ENCODE data around the gene GKN2. TPM values are rescaled to one million over a fixed set of nuclear protein-coding genes. Genes with fewer than 3 reads are reported as not detected.

The GKN2 gene
- total and polyA plus RNA-seq, 9 of the 15 experiments (the other 6 are each of a cell fraction or from before 2014, with no cell fraction given): not detected

DNA sequence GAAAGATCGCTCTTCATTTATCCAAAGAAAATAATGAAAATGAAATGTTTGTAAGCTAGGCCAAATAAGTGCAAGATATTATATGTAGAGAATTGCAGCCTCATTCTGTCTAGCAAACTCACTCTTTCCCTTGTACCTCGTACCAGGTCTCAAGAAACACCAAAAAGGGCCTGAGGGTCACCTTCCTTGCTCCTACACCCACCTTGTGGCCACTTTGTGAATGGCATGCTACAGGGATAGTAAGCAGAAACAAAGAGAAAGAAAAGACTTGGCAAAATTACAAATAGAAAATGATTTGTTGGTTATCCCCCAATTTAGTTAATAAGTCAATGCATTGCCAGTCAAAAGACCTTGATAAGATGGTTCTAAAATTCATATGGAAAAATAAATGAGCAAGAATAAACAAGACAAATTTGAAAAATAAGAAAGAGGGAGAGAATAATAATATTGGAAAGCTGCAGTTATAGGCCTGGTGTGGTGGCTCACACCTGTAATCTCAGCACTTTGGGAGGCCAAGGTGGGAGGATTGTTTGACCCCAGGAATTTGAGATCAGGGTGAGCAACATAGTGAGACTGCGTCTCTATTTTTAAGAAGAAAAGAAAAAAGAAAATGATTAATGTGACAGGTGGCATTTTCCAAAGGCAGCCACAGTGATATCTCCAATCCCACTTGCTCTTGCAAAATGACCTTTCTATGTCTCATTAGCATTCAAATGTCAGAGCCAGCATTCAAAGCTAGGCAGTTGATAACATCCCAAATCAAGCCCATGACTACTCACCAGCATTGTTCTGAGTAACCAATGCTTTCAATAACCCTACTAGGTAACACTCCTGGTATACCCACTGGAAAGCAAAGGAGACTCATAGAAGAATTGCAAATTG is 42.7 kb downstream of the GKN2 start (continued):
- TF ChIP-seq, protein P1, sequence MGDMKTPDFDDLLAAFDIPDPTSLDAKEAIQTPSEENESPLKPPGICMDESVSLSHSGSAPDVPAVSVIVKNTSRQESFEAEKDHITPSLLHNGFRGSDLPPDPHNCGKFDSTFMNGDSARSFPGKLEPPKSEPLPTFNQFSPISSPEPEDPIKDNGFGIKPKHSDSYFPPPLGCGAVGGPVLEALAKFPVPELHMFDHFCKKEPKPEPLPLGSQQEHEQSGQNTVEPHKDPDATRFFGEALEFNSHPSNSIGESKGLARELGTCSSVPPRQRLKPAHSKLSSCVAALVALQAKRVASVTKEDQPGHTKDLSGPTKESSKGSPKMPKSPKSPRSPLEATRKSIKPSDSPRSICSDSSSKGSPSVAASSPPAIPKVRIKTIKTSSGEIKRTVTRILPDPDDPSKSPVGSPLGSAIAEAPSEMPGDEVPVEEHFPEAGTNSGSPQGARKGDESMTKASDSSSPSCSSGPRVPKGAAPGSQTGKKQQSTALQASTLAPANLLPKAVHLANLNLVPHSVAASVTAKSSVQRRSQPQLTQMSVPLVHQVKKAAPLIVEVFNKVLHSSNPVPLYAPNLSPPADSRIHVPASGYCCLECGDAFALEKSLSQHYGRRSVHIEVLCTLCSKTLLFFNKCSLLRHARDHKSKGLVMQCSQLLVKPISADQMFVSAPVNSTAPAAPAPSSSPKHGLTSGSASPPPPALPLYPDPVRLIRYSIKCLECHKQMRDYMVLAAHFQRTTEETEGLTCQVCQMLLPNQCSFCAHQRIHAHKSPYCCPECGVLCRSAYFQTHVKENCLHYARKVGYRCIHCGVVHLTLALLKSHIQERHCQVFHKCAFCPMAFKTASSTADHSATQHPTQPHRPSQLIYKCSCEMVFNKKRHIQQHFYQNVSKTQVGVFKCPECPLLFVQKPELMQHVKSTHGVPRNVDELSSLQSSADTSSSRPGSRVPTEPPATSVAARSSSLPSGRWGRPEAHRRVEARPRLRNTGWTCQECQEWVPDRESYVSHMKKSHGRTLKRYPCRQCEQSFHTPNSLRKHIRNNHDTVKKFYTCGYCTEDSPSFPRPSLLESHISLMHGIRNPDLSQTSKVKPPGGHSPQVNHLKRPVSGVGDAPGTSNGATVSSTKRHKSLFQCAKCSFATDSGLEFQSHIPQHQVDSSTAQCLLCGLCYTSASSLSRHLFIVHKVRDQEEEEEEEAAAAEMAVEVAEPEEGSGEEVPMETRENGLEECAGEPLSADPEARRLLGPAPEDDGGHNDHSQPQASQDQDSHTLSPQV (IDR thresholded peaks at IDR 0.05): no peak
- peak; percentile 87 for TF ChIP-seq MEIS2 (IDR thresholded peaks at IDR 0.05; ENCODE audit: partially characterized antibody)
- TF ChIP-seq, protein P2, sequence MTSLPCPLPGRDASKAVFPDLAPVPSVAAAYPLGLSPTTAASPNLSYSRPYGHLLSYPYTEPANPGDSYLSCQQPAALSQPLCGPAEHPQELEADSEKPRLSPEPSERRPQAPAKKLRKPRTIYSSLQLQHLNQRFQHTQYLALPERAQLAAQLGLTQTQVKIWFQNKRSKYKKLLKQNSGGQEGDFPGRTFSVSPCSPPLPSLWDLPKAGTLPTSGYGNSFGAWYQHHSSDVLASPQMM (CRISPR knock-in tag; IDR thresholded peaks at IDR 0.05): no peak
- TF ChIP-seq ZC3H11A (IDR thresholded peaks at IDR 0.05; ENCODE audit: low read depth, low read length): no peak
- TF ChIP-seq CBFA2T2 (conservative IDR thresholded peaks at IDR 0.05): 0 out of 2 replicates have a peak, but pooled peaks have one; percentile 23
- no peak for TF ChIP-seq YY1 (IDR thresholded peaks at IDR 0.05; ENCODE audit: borderline replicate concordance in 1 of 3, control insufficient read depth in 1 of 3, extremely low read depth in 1 of 3, insufficient read depth in 3 of 3, insufficient read length in 1 of 3, insufficient replicate concordance in 2 of 3, low read depth in 1 of 3, low read length in 2 of 3)
- TF ChIP-seq CEBPB (tag; IDR thresholded peaks at IDR 0.05): peak; percentile 38; the same call in 1 of the 2 replicates
- TF ChIP-seq CBX3 (IDR thresholded peaks at IDR 0.05; ENCODE audit: borderline replicate concordance in 1 of 2, low read length in 2 of 2): peak in 1 of 2 experiments; percentile 37; a peak in 1 of 3 replicates
- TF ChIP-seq MAZ (CRISPR knock-in tag; conservative IDR thresholded peaks at IDR 0.05 in 1 of 2, IDR thresholded peaks at IDR 0.05 in 1 of 2): peak in 1 of 2 experiments; percentile 27; a peak in 1 of 4 replicates
- TF ChIP-seq, protein P3, sequence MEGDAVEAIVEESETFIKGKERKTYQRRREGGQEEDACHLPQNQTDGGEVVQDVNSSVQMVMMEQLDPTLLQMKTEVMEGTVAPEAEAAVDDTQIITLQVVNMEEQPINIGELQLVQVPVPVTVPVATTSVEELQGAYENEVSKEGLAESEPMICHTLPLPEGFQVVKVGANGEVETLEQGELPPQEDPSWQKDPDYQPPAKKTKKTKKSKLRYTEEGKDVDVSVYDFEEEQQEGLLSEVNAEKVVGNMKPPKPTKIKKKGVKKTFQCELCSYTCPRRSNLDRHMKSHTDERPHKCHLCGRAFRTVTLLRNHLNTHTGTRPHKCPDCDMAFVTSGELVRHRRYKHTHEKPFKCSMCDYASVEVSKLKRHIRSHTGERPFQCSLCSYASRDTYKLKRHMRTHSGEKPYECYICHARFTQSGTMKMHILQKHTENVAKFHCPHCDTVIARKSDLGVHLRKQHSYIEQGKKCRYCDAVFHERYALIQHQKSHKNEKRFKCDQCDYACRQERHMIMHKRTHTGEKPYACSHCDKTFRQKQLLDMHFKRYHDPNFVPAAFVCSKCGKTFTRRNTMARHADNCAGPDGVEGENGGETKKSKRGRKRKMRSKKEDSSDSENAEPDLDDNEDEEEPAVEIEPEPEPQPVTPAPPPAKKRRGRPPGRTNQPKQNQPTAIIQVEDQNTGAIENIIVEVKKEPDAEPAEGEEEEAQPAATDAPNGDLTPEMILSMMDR (IDR thresholded peaks at IDR 0.05 in 2 of 3, conservative IDR thresholded peaks at IDR 0.05 in 1 of 3; ENCODE audit: insufficient read depth in 2 of 3, low read depth in 1 of 3, low read length in 3 of 3): peak; percentile 79 to 86 (median 80)
- no peak for TF ChIP-seq ZBED1 (IDR thresholded peaks at IDR 0.05)
- TF ChIP-seq FOXK2 (conservative IDR thresholded peaks at IDR 0.05 in 1 of 2, IDR thresholded peaks at IDR 0.05 in 1 of 2; ENCODE audit: low read depth in 2 of 2): 0 out of 4 replicates have a peak, but pooled peaks of 1 of the 2 experiments have one; percentile 19
- TF ChIP-seq NFRKB (IDR thresholded peaks at IDR 0.05; ENCODE audit: low read depth): no peak
- 0 out of 4 replicates have a peak, but pooled peaks of 1 of the 2 experiments have one; percentile 11 for TF ChIP-seq RCOR1 (IDR thresholded peaks at IDR 0.05; ENCODE audit: borderline replicate concordance in 1 of 2, low read depth in 2 of 2, low read length in 2 of 2)
- no peak for TF ChIP-seq MAFG (tag; conservative IDR thresholded peaks at IDR 0.05)
- 0 out of 4 replicates have a peak, but pooled peaks of 1 of the 2 experiments have one; percentile 15 for TF ChIP-seq SRF (CRISPR knock-in tag; IDR thresholded peaks at IDR 0.05)
- TF ChIP-seq MEF2D (tag; conservative IDR thresholded peaks at IDR 0.05; ENCODE audit: low read depth): no peak
- TF ChIP-seq ZNF263 (CRISPR knock-in tag; IDR thresholded peaks at IDR 0.05; ENCODE audit: borderline replicate concordance): no peak
- no peak for TF ChIP-seq DNMT1 (IDR thresholded peaks at IDR 0.05)
- TF ChIP-seq EHMT2 (IDR thresholded peaks at IDR 0.05): no peak

Data from K562 (cell line).